Measurements from ENCODE around the gene PNN. TPM values are rescaled to one million over a fixed set of nuclear protein-coding genes. Genes with fewer than 3 reads are reported as not detected.
"Not testable (repeated sequence)": the region's sequence is repeated elsewhere in the genome, so short reads cannot be mapped to it uniquely, and the experiment has no call there.

PNN gene
- total RNA-seq, 1 donor from 2014 or later, result 20.4 TPM

DNA sequence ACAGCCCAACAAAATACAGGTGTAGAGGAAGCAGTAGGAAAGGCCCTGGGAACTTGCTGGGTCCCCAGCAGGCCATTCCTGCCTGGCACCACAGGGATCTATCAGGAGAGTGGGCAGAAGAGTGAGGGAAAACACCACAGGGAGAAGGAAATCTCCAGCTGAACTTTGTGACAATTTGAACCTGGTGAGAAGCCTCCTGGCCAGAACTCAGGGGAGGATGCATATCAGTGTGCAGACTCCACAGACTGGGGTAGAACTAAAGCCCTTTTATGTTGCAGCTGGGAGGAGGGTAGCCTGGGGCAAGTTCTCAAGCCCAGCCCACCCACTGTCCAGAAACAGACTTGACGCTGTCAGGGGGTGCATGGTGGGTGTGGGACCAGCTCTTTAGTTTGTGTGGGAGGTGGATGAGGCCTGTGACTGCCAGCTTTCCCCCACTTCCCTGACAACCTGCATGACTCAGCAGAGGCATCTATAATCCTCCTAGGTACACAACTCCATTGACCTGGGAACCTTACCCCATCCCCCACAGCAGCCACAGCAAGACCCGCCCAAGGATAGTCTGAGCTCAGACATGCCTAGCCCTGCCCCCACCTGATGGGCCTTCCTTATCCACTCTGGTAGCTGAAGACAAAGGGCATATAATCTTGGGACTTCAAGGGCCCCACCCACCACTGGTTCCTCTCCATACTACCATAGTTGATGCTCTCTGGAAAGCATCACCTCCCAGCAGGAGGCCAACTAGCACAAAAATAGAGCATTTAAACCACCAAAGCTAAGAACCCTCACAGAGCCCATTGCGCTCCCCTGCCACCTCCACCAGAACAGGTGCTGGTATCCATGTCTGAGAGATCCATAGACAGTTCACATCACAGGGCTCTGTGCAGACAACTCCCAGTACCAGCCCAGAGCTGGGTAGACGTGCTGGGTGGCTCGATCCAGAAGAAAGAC lies 28.9 kb downstream of the PNN start:
- Histone ChIP-seq H3K36me3 (ENCODE audit: control insufficient read depth in 3 of 3, insufficient read depth in 3 of 3, low read length in 3 of 3) (no peaks in the 10 kb centered on the region), H3K4me3 (ENCODE audit: low read length in 3 of 3) (no peak overlapping the region), H3K4me1 (ENCODE audit: control insufficient read depth in 3 of 3, insufficient read depth in 3 of 3, low read length in 3 of 3) (no peaks in the 10 kb centered on the region), H3K9ac (ENCODE audit: low read depth in 1 of 3, low read length in 3 of 3) (no peak overlapping the region), H3K27me3 (ENCODE audit: control insufficient read depth in 3 of 3, insufficient read depth in 3 of 3, low read length in 3 of 3) (no peaks in the 10 kb centered on the region), H3K9me3 (ENCODE audit: control insufficient read depth in 3 of 3, low read length in 3 of 3) (no peaks in the 10 kb centered on the region), H3K27ac (ENCODE audit: low read depth, low read length) (no peak overlapping the region)

DNA sequence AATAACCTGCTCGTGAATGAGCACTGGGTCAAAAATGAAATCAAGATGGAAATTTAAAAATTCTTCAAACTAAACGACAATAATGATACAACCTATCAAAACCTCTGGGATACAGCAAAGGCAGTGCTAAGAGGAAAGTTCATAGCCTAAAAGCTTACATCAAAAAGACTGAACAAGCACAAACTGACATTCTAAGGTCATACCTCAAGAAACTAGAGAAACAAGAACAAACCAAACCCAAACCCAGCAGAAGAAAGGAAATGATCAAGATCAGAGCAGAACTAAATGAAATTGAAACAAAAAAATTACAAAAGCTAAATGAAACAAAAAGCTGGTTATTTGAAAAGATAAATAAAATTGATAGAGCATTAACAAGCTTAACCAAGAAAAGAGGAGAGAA lies 32.4 kb downstream of the PNN start:
- not testable (repeated sequence) for H3K4me1 ChIP-seq (ENCODE audit: control insufficient read depth in 3 of 3, insufficient read depth in 3 of 3, low read length in 3 of 3); H3K27me3 ChIP-seq (ENCODE audit: control insufficient read depth in 3 of 3, insufficient read depth in 3 of 3, low read length in 3 of 3); H3K9me3 ChIP-seq (ENCODE audit: control insufficient read depth in 3 of 3, low read length in 3 of 3); H3K9ac ChIP-seq (ENCODE audit: low read depth in 1 of 3, low read length in 3 of 3); H3K27ac ChIP-seq (ENCODE audit: low read depth, low read length); H3K4me3 ChIP-seq (ENCODE audit: low read length in 3 of 3); H3K36me3 ChIP-seq (ENCODE audit: control insufficient read depth in 3 of 3, insufficient read depth in 3 of 3, low read length in 3 of 3)

DNA sequence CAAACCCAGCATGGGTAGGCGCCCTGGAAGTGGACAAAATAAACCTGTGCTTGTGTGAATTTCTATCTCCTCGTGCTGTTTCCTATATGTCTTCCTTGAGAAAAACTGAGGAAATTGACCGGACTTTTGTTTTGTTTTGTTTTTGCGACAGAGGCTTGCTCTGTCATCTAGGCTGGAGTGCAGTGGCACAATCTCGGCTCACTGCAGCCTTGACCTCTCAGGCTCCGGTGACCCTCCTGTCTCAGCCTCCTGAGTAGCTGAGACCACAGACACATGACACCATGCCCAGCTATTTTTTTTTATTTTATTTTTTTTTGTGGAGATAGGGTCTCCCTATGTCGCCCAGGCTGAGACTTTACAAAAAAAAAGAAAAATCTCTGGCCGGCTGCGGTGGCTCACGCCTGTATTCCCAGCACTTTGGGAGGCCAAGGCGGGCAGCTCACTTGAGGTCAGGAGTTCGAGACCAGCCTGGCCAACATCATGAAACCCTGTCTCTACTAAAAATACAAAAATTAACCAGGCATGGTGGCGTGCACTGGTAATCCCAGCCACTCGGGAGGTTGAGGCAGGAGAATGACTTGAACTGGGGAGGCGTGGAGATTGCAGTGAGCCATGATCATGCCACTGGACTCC lies 36.2 kb downstream of the PNN start:
- no peaks in the 10 kb centered on the region for H3K27me3 ChIP-seq (ENCODE audit: control insufficient read depth in 3 of 3, insufficient read depth in 3 of 3, low read length in 3 of 3)
- no peak overlapping the region for H3K9ac ChIP-seq (ENCODE audit: low read depth in 1 of 3, low read length in 3 of 3)
- no peaks in the 10 kb centered on the region for H3K4me1 ChIP-seq (ENCODE audit: control insufficient read depth in 3 of 3, insufficient read depth in 3 of 3, low read length in 3 of 3)
- no peak overlapping the region for H3K4me3 ChIP-seq (ENCODE audit: low read length in 3 of 3)
- H3K27ac ChIP-seq (ENCODE audit: low read depth, low read length), result no peak overlapping the region
- H3K36me3 ChIP-seq (ENCODE audit: control insufficient read depth in 3 of 3, insufficient read depth in 3 of 3, low read length in 3 of 3), result no peaks in the 10 kb centered on the region
- H3K9me3 ChIP-seq (ENCODE audit: control insufficient read depth in 3 of 3, low read length in 3 of 3), result no peaks in the 10 kb centered on the region

DNA sequence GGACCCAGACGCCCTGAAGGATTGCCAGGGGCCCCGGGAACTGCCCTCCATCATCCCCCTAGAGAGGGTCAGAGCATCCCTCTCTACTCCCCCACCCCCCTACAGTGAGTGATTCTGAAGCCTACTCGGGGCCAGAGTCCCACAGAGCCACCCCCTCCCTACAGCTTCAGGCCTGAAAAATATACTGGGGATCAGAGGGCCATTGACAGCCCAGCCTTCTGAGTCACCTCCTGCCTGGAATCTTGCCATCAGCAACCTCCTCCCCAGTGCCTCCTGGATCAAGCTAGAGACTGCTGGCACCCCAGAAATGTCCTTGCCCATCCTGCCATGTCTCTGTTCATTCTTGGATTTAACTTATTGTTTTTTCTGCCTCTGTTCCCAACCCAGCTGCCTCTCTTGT lies 37.0 kb downstream of the PNN start:
- Histone ChIP-seq H3K9me3 (ENCODE audit: control insufficient read depth in 3 of 3, low read length in 3 of 3) (no peaks in the 10 kb centered on the region), H3K27me3 (ENCODE audit: control insufficient read depth in 3 of 3, insufficient read depth in 3 of 3, low read length in 3 of 3) (no peaks in the 10 kb centered on the region), H3K4me1 (ENCODE audit: control insufficient read depth in 3 of 3, insufficient read depth in 3 of 3, low read length in 3 of 3) (no peaks in the 10 kb centered on the region), H3K9ac (ENCODE audit: low read depth in 1 of 3, low read length in 3 of 3) (no peak overlapping the region), H3K4me3 (ENCODE audit: low read length in 3 of 3) (no peak overlapping the region), H3K27ac (ENCODE audit: low read depth, low read length) (no peak overlapping the region), H3K36me3 (ENCODE audit: control insufficient read depth in 3 of 3, insufficient read depth in 3 of 3, low read length in 3 of 3) (no peaks in the 10 kb centered on the region)

DNA sequence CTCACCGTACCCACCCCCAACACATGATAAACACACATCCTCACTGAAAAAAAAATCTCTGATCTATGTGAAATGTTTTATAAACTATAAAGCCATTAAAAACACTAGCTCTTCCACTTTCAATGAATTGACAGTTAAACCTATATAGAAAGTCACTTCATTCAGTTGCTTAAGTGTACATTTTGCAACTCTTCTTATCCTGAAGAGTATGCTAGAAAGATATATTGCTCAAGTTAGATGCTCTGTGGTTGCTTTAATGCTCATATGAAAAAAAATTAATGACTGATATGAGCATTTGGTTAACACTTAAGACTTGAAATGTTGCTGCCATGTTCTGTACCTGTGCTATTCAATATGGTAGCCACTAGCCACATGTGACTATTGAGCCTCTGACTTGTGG lies 37.6 kb downstream of the PNN start:
- Histone ChIP-seq H3K9me3 (ENCODE audit: control insufficient read depth in 3 of 3, low read length in 3 of 3) (no peaks in the 10 kb centered on the region), H3K4me1 (ENCODE audit: control insufficient read depth in 3 of 3, insufficient read depth in 3 of 3, low read length in 3 of 3) (no peaks in the 10 kb centered on the region), H3K27ac (ENCODE audit: low read depth, low read length) (no peak overlapping the region), H3K27me3 (ENCODE audit: control insufficient read depth in 3 of 3, insufficient read depth in 3 of 3, low read length in 3 of 3) (no peaks in the 10 kb centered on the region), H3K4me3 (ENCODE audit: low read length in 3 of 3) (no peak overlapping the region), H3K9ac (ENCODE audit: low read depth in 1 of 3, low read length in 3 of 3) (no peak overlapping the region), H3K36me3 (ENCODE audit: control insufficient read depth in 3 of 3, insufficient read depth in 3 of 3, low read length in 3 of 3) (no peaks in the 10 kb centered on the region)

DNA sequence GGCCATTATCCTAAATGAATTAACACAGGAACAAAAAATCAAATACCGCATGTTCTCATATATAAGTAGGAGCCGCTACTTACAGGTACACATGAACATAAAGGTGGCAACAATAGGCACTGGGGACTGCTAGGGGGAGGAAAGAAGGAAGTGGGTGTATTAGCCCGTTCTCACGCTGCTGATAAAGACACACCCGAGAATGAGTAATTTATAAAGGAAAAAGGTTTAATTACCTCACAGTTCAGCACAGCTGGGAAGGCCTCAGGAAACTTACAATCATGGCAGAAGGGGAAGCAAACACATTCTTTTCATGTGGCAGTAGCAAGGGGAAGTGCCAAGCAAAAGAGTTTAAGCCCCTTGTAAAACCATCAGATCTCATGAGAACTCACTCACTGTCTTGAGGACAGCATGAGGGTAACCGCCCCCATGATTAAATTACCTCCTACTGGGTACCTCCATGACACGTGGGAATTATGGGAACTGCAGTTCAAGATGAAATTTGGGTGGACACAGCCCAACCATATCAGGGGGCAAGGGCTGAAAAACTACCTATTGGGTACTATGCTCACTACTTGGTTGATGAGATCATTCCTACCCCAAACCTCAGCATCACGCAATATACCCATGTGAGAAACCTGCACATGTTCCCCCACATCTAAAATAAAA lies 42.3 kb downstream of the PNN start:
- H3K4me1 ChIP-seq (ENCODE audit: control insufficient read depth in 3 of 3, insufficient read depth in 3 of 3, low read length in 3 of 3), result no peaks in the 10 kb centered on the region
- no peak overlapping the region for H3K27ac ChIP-seq (ENCODE audit: low read depth, low read length)
- no peaks in the 10 kb centered on the region for H3K27me3 ChIP-seq (ENCODE audit: control insufficient read depth in 3 of 3, insufficient read depth in 3 of 3, low read length in 3 of 3)
- no peaks in the 10 kb centered on the region for H3K36me3 ChIP-seq (ENCODE audit: control insufficient read depth in 3 of 3, insufficient read depth in 3 of 3, low read length in 3 of 3)
- H3K9ac ChIP-seq (ENCODE audit: low read depth in 1 of 3, low read length in 3 of 3), result no peak overlapping the region
- H3K4me3 ChIP-seq (ENCODE audit: low read length in 3 of 3), result no peak overlapping the region
- no peaks in the 10 kb centered on the region for H3K9me3 ChIP-seq (ENCODE audit: control insufficient read depth in 3 of 3, low read length in 3 of 3)

DNA sequence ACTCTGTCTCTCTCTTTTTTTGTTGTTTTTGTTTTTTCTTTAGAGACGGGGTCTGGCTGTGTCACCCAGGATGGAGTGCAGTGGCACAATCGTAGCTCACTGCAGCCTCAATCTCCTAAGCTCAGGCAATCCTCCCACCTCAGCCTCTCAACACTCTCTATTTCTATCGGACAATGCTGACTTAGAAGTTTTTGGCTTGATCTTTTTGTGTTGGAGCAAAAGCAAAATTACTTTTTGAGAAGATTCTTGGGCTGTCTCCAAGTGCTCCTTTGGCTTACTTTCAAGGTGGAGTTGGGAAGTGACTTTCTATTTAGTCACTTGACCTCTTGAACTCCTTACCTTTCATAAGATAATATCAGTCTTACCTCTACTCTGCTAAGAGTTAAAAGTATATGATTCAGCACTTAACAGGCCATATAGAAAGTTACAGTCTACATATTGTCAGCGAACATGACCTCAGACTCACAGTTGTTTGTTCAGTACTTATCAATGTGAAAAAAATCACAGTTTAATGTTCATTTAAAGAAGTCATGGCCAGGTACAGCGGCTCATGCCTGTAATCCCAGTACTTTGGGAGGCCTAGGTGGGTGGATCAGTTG lies 43.2 kb downstream of the PNN start:
- no peak overlapping the region for H3K4me3 ChIP-seq (ENCODE audit: low read length in 3 of 3)
- no peaks in the 10 kb centered on the region for H3K9me3 ChIP-seq (ENCODE audit: control insufficient read depth in 3 of 3, low read length in 3 of 3)
- no peaks in the 10 kb centered on the region for H3K27me3 ChIP-seq (ENCODE audit: control insufficient read depth in 3 of 3, insufficient read depth in 3 of 3, low read length in 3 of 3)
- no peaks in the 10 kb centered on the region for H3K36me3 ChIP-seq (ENCODE audit: control insufficient read depth in 3 of 3, insufficient read depth in 3 of 3, low read length in 3 of 3)
- H3K27ac ChIP-seq (ENCODE audit: low read depth, low read length), result no peak overlapping the region
- no peaks in the 10 kb centered on the region for H3K4me1 ChIP-seq (ENCODE audit: control insufficient read depth in 3 of 3, insufficient read depth in 3 of 3, low read length in 3 of 3)
- H3K9ac ChIP-seq (ENCODE audit: low read depth in 1 of 3, low read length in 3 of 3), result no peak overlapping the region

DNA sequence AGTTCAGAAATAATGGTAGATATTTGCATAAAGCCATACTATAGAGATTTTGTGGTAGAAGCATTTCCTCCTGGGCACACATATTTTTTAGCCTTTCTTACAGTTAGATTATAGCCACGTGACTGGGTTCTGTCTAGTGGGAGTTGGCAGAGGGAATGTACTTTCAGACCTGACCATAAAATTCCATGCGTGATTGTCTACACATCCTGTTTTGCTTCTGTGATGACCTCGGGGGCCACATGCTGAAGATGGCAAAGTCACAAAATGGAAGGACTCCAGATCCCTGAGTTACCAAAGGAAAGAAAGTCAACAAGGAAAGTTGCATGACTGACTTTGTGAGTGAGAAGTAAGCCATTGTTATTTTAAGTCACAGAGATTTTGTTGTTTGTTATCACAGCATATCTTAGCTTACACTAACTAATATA lies 44.0 kb downstream of the PNN start:
- Histone ChIP-seq H3K36me3 (ENCODE audit: control insufficient read depth in 3 of 3, insufficient read depth in 3 of 3, low read length in 3 of 3) (no peaks in the 10 kb centered on the region), H3K9ac (ENCODE audit: low read depth in 1 of 3, low read length in 3 of 3) (no peak overlapping the region), H3K9me3 (ENCODE audit: control insufficient read depth in 3 of 3, low read length in 3 of 3) (no peaks in the 10 kb centered on the region), H3K4me1 (ENCODE audit: control insufficient read depth in 3 of 3, insufficient read depth in 3 of 3, low read length in 3 of 3) (no peaks in the 10 kb centered on the region), H3K4me3 (ENCODE audit: low read length in 3 of 3) (no peak overlapping the region), H3K27ac (ENCODE audit: low read depth, low read length) (no peak overlapping the region), H3K27me3 (ENCODE audit: control insufficient read depth in 3 of 3, insufficient read depth in 3 of 3, low read length in 3 of 3) (no peaks in the 10 kb centered on the region)

DNA sequence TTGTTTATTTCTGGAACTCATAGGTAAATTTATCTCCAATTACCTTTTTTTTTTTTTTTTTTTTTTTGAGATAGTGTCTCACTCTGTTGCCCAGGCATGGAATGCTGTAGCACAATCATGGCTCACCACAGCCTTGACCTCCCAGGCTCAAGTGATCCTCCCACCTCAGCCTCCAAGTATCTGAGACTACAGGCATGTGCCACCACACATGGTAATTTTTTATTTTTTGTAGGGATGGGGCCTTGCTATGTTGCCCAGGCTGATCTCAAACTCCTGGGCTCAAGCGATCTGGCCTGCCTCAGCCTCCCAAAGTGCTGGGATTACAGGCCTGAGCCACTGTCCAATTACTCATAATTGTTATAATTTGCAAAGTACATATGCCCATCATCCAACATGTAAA lies 45.4 kb downstream of the PNN start:
- not testable (repeated sequence) for H3K4me1 ChIP-seq (ENCODE audit: control insufficient read depth in 3 of 3, insufficient read depth in 3 of 3, low read length in 3 of 3); H3K9me3 ChIP-seq (ENCODE audit: control insufficient read depth in 3 of 3, low read length in 3 of 3); H3K27ac ChIP-seq (ENCODE audit: low read depth, low read length); H3K27me3 ChIP-seq (ENCODE audit: control insufficient read depth in 3 of 3, insufficient read depth in 3 of 3, low read length in 3 of 3); H3K36me3 ChIP-seq (ENCODE audit: control insufficient read depth in 3 of 3, insufficient read depth in 3 of 3, low read length in 3 of 3); H3K4me3 ChIP-seq (ENCODE audit: low read length in 3 of 3); H3K9ac ChIP-seq (ENCODE audit: low read depth in 1 of 3, low read length in 3 of 3)

DNA sequence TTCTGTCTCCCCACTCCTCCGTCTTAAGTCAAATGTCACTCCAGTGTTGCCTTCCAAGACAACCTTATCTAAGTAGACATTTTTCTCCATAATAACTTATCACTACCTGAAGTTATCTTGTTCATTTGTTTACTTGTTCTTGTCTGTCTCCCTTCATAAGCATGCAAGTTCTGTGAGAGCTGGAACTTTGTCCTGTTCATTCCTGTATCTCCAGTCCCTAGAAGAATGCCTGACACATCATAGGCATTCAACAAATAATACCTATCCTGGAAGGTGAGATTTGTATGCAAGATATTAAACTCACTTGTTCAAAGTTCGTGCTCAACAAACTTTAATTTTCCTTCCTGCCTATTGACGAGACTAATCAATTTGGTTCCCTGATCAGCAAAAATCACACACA lies 53.0 kb downstream of the PNN start:
- H3K27ac ChIP-seq (ENCODE audit: low read depth, low read length), result no peak overlapping the region
- no peak overlapping the region for H3K9ac ChIP-seq (ENCODE audit: low read depth in 1 of 3, low read length in 3 of 3)
- H3K4me3 ChIP-seq (ENCODE audit: low read length in 3 of 3), result no peak overlapping the region
- H3K9me3 ChIP-seq (ENCODE audit: control insufficient read depth in 3 of 3, low read length in 3 of 3), result no peaks in the 10 kb centered on the region
- no peaks in the 10 kb centered on the region for H3K4me1 ChIP-seq (ENCODE audit: control insufficient read depth in 3 of 3, insufficient read depth in 3 of 3, low read length in 3 of 3)
- no peaks in the 10 kb centered on the region for H3K27me3 ChIP-seq (ENCODE audit: control insufficient read depth in 3 of 3, insufficient read depth in 3 of 3, low read length in 3 of 3)
- no peaks in the 10 kb centered on the region for H3K36me3 ChIP-seq (ENCODE audit: control insufficient read depth in 3 of 3, insufficient read depth in 3 of 3, low read length in 3 of 3)
